HG03521 (cell line): ENCODE data around the gene DACT1.
"Not testable (repeated sequence)": the region's sequence is repeated elsewhere in the genome, so short reads cannot be mapped to it uniquely, and the experiment has no call there.

ENCODE experiments used
- ATAC-seq: cut with Tn5 transposase; IDR thresholded peaks from one replicate; pipeline ENCODE4 v1.9.1; 2021; ENCODE audit warnings: mild to moderate bottlenecking, moderate library complexity; ENCODE audit not compliant: unreplicated experiment

The DACT1 gene

GRCh38 chr14:58637391-58638230, at the start of gene DACT1:
Gene DACT1 (plus strand): TSS chr14:58637962. CDS start chr14:58638203, 241 bp downstream.
- peak; percentile 50 for ATAC-seq

GRCh38 chr14:58588321-58588720, 49.4 kb upstream of the DACT1 start:
- ATAC-seq: not testable (repeated sequence)

GRCh38 chr14:58593977-58594376, 43.8 kb upstream of the DACT1 start:
- ATAC-seq: no peak

GRCh38 chr14:58597041-58597440, 40.7 kb upstream of the DACT1 start:
- no peak for ATAC-seq

GRCh38 chr14:58598028-58598803, 39.5 kb upstream of the DACT1 start:
- ATAC-seq: no peak

GRCh38 chr14:58598804-58599525, 38.8 kb upstream of the DACT1 start:
- ATAC-seq: no peak

- ATAC-seq: no peak
Observed at GRCh38 chr14:58599707-58600106, 38.1 kb upstream of the DACT1 start.

GRCh38 chr14:58605465-58605864, 32.3 kb upstream of the DACT1 start:
- ATAC-seq: no peak

- ATAC-seq: no peak
Observed at GRCh38 chr14:58607131-58607951, 30.4 kb upstream of the DACT1 start.

GRCh38 chr14:58607952-58608317, 29.8 kb upstream of the DACT1 start:
- no peak for ATAC-seq

GRCh38 chr14:58617619-58618018, 20.1 kb upstream of the DACT1 start:
- ATAC-seq: no peak

GRCh38 chr14:58620011-58620410, 17.8 kb upstream of the DACT1 start:
- ATAC-seq: no peak

GRCh38 chr14:58625438-58625837, 12.3 kb upstream of the DACT1 start:
- ATAC-seq: no peak

GRCh38 chr14:58626431-58626831, 11.3 kb upstream of the DACT1 start:
- no peak for ATAC-seq

- ATAC-seq: no peak
Observed at GRCh38 chr14:58628406-58628805, 9.4 kb upstream of the DACT1 start.

- ATAC-seq: no peak
Observed at GRCh38 chr14:58629281-58629680, 8.5 kb upstream of the DACT1 start.

GRCh38 chr14:58631732-58632131, 6.0 kb upstream of the DACT1 start:
- ATAC-seq: no peak

- ATAC-seq: no peak
Observed at GRCh38 chr14:58633831-58634230, 3.9 kb upstream of the DACT1 start.

- ATAC-seq: no peak
Observed at GRCh38 chr14:58634406-58635090, 3.2 kb upstream of the DACT1 start.
